ENCODE results near the gene SCN8A. TPM values are rescaled to one million over a fixed set of nuclear protein-coding genes. Genes with fewer than 3 reads are reported as not detected.

SCN8A gene
- total and polyA plus RNA-seq, 2 experiments from 2014 or later: 1.1 to 2.6 TPM

DNA sequence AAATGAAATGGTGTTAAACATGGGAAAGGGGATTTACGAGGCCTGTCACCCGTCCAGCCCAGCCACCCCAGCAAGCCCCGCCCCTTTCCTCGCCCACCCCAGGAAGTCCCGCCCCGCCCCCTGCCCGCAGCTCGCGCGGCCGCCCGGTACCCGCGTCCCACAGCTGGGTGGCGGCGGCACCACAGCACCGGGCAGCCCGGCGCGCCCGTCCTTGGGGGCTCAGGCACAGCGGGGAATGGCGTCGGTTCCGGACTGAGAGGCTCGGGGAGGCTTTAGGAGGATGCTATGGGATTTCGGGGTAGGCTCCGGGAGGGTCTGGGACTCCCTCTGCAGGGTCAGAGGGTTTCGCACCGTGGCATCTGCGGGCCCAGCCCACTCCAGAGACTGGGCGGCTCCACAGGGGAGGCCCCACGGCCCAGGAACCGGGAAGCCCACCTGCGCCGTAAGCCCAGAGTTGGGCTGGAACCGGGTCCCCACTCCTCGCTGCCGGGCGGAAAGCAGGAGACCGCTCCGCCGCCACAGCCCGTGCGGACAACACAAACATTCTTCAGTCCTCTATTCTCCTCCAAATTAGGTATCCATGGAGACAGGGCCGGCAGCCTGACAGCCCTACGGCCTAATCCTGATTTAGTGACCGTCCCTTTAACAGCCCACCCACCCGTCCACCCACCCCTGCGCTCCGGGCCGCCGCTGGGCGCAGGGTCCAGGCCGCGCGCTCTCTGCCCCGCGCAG, 256.0 kb downstream of the SCN8A start:
- DNase-seq (ENCODE audit: low spot score): peak; percentile 84
- Histone ChIP-seq H2AFZ (peak overlapping the region; percentile 84), H3K4me2 (peak overlapping the region; percentile 96), H4K20me1 (ENCODE audit: insufficient read depth, poor library complexity, severe bottlenecking) (peaks cover 5% of the 10 kb centered on the region), H3K4me1 (ENCODE audit: insufficient read depth) (peaks cover 18% of the 10 kb centered on the region), H3K9me2 (replicated peaks; ENCODE audit: insufficient read depth) (no peaks in the 10 kb centered on the region), H3K27ac (peak overlapping the region; percentile 78), H3K9me3 (ENCODE audit: low read depth) (no peaks in the 10 kb centered on the region), H3K4me3 (peak overlapping the region; percentile 67), H3K36me3 (replicated peaks; ENCODE audit: insufficient read depth, low read depth) (no peaks in the 10 kb centered on the region), H3K79me2 (peaks cover 35% of the 10 kb centered on the region), H3K27me3 (no peaks in the 10 kb centered on the region)
- 2% methylated on average over 38 of the region's 59 CpGs for WGBS (ENCODE audit: low lambda C conversion rate, missing lambda C conversion rate)
- TF ChIP-seq EZH2 (IDR thresholded peaks at IDR 0.05; ENCODE audit: borderline replicate concordance) (no peak), EZH2phosphoT487 (IDR thresholded peaks at IDR 0.05; ENCODE audit: low read depth, severe bottlenecking, unreplicated experiment) (no peak)
- TF ChIP-seq, protein P1, sequence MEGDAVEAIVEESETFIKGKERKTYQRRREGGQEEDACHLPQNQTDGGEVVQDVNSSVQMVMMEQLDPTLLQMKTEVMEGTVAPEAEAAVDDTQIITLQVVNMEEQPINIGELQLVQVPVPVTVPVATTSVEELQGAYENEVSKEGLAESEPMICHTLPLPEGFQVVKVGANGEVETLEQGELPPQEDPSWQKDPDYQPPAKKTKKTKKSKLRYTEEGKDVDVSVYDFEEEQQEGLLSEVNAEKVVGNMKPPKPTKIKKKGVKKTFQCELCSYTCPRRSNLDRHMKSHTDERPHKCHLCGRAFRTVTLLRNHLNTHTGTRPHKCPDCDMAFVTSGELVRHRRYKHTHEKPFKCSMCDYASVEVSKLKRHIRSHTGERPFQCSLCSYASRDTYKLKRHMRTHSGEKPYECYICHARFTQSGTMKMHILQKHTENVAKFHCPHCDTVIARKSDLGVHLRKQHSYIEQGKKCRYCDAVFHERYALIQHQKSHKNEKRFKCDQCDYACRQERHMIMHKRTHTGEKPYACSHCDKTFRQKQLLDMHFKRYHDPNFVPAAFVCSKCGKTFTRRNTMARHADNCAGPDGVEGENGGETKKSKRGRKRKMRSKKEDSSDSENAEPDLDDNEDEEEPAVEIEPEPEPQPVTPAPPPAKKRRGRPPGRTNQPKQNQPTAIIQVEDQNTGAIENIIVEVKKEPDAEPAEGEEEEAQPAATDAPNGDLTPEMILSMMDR (IDR thresholded peaks at IDR 0.05; ENCODE audit: poor library complexity): no peak

DNA sequence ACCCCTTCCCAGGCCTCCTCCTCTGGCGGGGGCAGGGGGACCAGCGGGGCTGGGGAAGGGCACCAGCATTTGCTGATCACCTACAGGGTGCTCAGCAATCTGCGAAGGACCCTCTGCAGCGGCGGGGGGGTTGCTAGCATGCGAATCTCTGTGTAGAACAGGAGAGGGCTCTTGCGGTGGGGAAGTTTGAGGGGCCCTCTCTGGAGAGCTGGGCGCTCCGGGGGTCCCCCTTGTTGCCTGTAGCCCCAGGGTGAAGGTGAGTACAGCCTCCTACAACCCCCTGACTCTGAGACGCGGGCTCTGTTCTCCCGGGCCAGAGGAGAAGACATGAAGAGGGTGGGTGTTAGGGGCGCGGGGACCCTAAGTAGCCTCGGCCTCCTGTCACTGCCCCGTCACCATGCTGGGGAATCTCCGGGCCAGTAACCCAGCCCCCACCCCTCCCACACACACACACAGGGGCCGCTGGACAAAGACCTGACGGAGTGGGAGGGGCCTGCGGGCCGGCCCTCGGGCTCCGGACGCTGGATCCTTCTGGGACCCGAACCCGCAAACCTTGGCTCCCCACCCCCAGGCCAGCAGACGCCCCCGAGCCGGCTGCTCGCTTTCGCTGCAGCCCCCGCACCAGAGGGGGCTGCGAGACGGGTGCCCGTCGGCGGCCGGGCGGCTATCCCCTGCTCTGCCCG, 256.8 kb downstream of the SCN8A start:
- DNase-seq (ENCODE audit: low spot score): peak; percentile 70

DNA sequence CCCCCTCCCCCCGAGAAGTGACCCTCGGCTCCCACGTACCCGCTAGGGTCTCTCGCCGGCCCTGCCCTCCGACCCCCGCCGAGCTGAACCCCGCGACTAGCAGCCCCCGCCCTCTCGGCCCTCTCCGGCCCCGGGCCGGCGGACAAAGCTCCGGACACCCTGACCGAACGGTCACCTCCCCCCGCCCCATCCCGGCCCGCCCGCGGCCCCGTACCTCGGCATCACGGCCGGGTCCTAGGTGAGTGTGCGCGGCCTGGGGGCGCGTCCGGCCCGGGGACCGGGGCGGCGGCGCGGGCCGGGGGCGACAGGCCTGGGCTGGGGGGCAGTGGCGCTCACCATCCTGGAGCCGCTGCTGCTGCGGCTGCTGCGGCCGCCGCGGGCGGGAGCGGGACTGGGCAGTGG, 257.3 kb downstream of the SCN8A start, which contains the start of gene FIGNL2:
Gene FIGNL2 (minus strand): TSS at position 393 of the 402 bp plus-strand sequence. CDS start 26,305 bp downstream, outside the sequence.
- peak within 1 kb of the TSS; percentile 78 for H3K27ac ChIP-seq
- H3K4me2 ChIP-seq: peak within 1 kb of the TSS; percentile 96
- peak within 1 kb of the TSS; percentile 67 for H3K4me3 ChIP-seq

More for the DNA sequence above, 256.8 kb downstream of the SCN8A start:
- H3K27ac ChIP-seq: peak overlapping the region; percentile 78
- peak overlapping the region; percentile 84 for H2AFZ ChIP-seq
- 1% methylated on average over 16 of the region's 40 CpGs for WGBS (ENCODE audit: low lambda C conversion rate, missing lambda C conversion rate)
- no peaks in the 10 kb centered on the region for H3K9me3 ChIP-seq (ENCODE audit: low read depth)
- no peaks in the 10 kb centered on the region for H3K36me3 ChIP-seq (replicated peaks; ENCODE audit: insufficient read depth, low read depth)
- TF ChIP-seq, protein P1 (IDR thresholded peaks at IDR 0.05; ENCODE audit: poor library complexity): no peak
- TF ChIP-seq EZH2phosphoT487 (IDR thresholded peaks at IDR 0.05; ENCODE audit: low read depth, severe bottlenecking, unreplicated experiment) (no peak), EZH2 (IDR thresholded peaks at IDR 0.05; ENCODE audit: borderline replicate concordance) (no peak)
- H3K4me3 ChIP-seq: peak overlapping the region; percentile 67
- H4K20me1 ChIP-seq (ENCODE audit: insufficient read depth, poor library complexity, severe bottlenecking): peaks cover 5% of the 10 kb centered on the region
- H3K9me2 ChIP-seq (replicated peaks; ENCODE audit: insufficient read depth): no peaks in the 10 kb centered on the region
- peaks cover 17% of the 10 kb centered on the region for H3K4me1 ChIP-seq (ENCODE audit: insufficient read depth)
- peaks cover 28% of the 10 kb centered on the region for H3K79me2 ChIP-seq
- no peaks in the 10 kb centered on the region for H3K27me3 ChIP-seq
- H3K4me2 ChIP-seq: peak overlapping the region; percentile 96

More for the DNA sequence above, 257.3 kb downstream of the SCN8A start, which contains the start of gene FIGNL2:
- DNase-seq (ENCODE audit: low spot score): no peak
- Histone ChIP-seq H3K27me3 (no peaks in the 10 kb centered on the region), H3K36me3 (replicated peaks; ENCODE audit: insufficient read depth, low read depth) (no peaks in the 10 kb centered on the region), H3K9me3 (ENCODE audit: low read depth) (no peaks in the 10 kb centered on the region), H3K9me2 (replicated peaks; ENCODE audit: insufficient read depth) (no peaks in the 10 kb centered on the region), H2AFZ (peak within 1 kb of the TSS; percentile 84), H3K79me2 (peaks cover 23% of the 10 kb centered on the region), H3K4me1 (ENCODE audit: insufficient read depth) (peaks cover 20% of the 10 kb centered on the region), H4K20me1 (ENCODE audit: insufficient read depth, poor library complexity, severe bottlenecking) (peaks cover 5% of the 10 kb centered on the region)
- TF ChIP-seq EZH2phosphoT487 (IDR thresholded peaks at IDR 0.05; ENCODE audit: low read depth, severe bottlenecking, unreplicated experiment): no peak
- no peak for TF ChIP-seq EZH2 (IDR thresholded peaks at IDR 0.05; ENCODE audit: borderline replicate concordance)
- TF ChIP-seq, protein P1 (IDR thresholded peaks at IDR 0.05; ENCODE audit: poor library complexity): no peak
- WGBS (ENCODE audit: low lambda C conversion rate, missing lambda C conversion rate): 0% methylated on average over 11 of the region's 51 CpGs
